DOHH2 (cell line): ENCODE data around the gene SOX10.

Source experiments
- CTCF ChIP-seq: fragments of 200-600 bp; sonication (generic); IDR thresholded peaks from one replicate; pipeline ENCODE4 v1.5.1; 2014; ENCODE audit warnings: antibody characterized with exemption, mild to moderate bottlenecking, low read depth, low read length; ENCODE audit not compliant: poor library complexity, severe bottlenecking
- EZH2phosphoT487 ChIP-seq: fragments of 200-600 bp; sonication (generic); IDR thresholded peaks from 2 replicates; pipeline ENCODE4 v1.6.1; 2017; ENCODE audit warnings: borderline replicate concordance, mild to moderate bottlenecking, antibody characterized with exemption, low read length, moderate library complexity, mixed read lengths

GRCh38 chr22:38032681-38033521, 48.5 kb upstream of the SOX10 start:
- TF ChIP-seq CTCF (no peak), EZH2phosphoT487 (no peak)
